ENCODE data around the gene SP7. TPM values are rescaled to one million over a fixed set of nuclear protein-coding genes. Genes with fewer than 3 reads are reported as not detected.
A peak's percentile ranks its signal among the peaks of the same experiment; 100 is the strongest.

The SP7 gene
- total and polyA plus RNA-seq, 2 experiments from 2014 or later, result 0.17 TPM; not detected in 1

DNA sequence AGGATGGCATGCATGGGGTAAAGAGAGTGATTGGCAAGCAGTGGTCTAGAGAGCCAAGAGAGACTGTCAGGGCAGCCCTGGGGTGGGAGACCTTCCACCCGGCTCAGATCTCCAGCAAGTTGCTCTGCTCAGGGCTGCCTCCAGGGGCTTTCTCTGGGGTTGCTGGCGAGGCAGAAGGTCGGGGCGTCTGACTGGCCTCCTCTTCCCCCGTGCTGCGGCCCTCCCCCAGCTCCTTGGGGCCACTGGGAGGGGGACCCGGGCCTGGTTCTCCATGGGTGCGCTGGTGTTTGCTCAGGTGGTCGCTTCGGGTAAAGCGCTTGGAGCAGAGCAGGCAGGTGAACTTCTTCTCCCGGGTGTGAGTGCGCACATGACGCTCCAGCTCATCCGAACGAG lies 8.1 kb downstream of the SP7 start:
- peaks cover 57% of the 10 kb centered on the region for H3K27me3 Mint-ChIP-seq (ENCODE audit: insufficient read depth, low read depth, poor library complexity)

DNA sequence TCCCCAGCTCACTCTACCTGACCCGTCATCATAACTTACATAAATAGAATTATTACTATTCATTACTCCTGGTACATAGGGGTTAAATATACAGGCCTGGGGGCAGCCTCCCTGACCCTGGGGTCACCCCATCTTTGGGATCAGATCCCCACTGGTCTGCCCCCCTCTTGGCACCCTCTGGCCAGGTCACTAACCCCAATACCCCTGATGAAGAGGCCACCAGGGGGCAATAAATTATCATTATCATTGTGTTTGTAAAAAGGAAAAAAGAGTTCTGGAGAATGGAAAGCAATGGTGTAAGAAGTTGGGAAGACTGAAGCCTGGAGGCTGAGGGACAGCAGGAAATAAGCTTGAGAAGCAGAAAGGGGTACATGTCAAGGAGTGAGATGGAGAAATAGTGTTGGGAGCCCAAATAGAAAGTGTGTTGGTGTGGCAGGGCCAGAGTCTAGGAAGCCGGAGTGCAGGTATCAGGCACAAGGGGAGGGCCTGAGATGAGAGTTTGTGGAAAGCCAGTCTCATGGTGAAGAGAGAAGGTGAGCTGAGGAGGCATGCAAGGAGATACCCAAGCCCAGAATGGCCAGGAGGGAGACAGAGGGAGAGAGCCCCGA lies 8.6 kb downstream of the SP7 start:
- Histone ChIP-seq H3K27ac (ENCODE audit: low read depth) (no peak overlapping the region), H2AFZ (0 out of 2 replicates have a peak overlapping the region, but pooled peaks have one; percentile 81), H3K4me3 (no peak overlapping the region), H3K4me2 (peak overlapping the region; percentile 67; the same call in 1 of the 2 replicates), H3K27me3 (ENCODE audit: insufficient read depth) (peaks cover 75% of the 10 kb centered on the region), H3F3A (replicated peaks; ENCODE audit: low read depth) (peaks cover 12% of the 10 kb centered on the region), H3K9me2 (ENCODE audit: insufficient read depth) (no peaks in the 10 kb centered on the region), H3K79me2 (replicated peaks; ENCODE audit: insufficient read depth) (no peaks in the 10 kb centered on the region), H3K36me3 (ENCODE audit: insufficient read depth) (no peaks in the 10 kb centered on the region; the same call in 1 of the 2 replicates), H3K4me1 (ENCODE audit: insufficient read depth) (peaks cover 24% of the 10 kb centered on the region; the same call in 1 of the 2 replicates), H4K20me1 (replicated peaks; ENCODE audit: insufficient read depth) (no peaks in the 10 kb centered on the region)
- Mint-ChIP-seq H3K4me1 (peaks cover 24% of the 10 kb centered on the region), H3K9me3 (no peaks in the 10 kb centered on the region; the same call in 2 of the 3 replicates), H3K36me3 (ENCODE audit: low read depth) (no peaks in the 10 kb centered on the region; the same call in 2 of the 3 replicates), H3K27ac (no peak overlapping the region), H3K27me3 (ENCODE audit: insufficient read depth, low read depth, poor library complexity) (peaks cover 62% of the 10 kb centered on the region), H3K4me3 (peak overlapping the region; percentile 4; the same call in 1 of the 3 replicates)
- no peak for TF ChIP-seq ZNF114 (CRISPR knock-in tag; IDR thresholded peaks at IDR 0.05)
- TF ChIP-seq, protein P1, sequence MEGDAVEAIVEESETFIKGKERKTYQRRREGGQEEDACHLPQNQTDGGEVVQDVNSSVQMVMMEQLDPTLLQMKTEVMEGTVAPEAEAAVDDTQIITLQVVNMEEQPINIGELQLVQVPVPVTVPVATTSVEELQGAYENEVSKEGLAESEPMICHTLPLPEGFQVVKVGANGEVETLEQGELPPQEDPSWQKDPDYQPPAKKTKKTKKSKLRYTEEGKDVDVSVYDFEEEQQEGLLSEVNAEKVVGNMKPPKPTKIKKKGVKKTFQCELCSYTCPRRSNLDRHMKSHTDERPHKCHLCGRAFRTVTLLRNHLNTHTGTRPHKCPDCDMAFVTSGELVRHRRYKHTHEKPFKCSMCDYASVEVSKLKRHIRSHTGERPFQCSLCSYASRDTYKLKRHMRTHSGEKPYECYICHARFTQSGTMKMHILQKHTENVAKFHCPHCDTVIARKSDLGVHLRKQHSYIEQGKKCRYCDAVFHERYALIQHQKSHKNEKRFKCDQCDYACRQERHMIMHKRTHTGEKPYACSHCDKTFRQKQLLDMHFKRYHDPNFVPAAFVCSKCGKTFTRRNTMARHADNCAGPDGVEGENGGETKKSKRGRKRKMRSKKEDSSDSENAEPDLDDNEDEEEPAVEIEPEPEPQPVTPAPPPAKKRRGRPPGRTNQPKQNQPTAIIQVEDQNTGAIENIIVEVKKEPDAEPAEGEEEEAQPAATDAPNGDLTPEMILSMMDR (conservative IDR thresholded peaks at IDR 0.05; ENCODE audit: low read depth in 2 of 2), result peak; percentile 38 to 43; a peak in 3 of 4 replicates
- ATAC-seq (no peak), DNase-seq (ENCODE audit: low spot score) (peak; percentile 47)

More for the DNA sequence above, 8.1 kb downstream of the SP7 start:
- H3K4me2 ChIP-seq, result peak overlapping the region; percentile 67; the same call in 1 of the 2 replicates
- peak; percentile 58 for ATAC-seq
- H3F3A ChIP-seq (replicated peaks; ENCODE audit: low read depth), result peaks cover 12% of the 10 kb centered on the region
- Mint-ChIP-seq H3K4me3 (no peak overlapping the region; the same call in 2 of the 3 replicates), H3K27ac (no peak overlapping the region), H3K4me1 (peaks cover 24% of the 10 kb centered on the region), H3K9me3 (no peaks in the 10 kb centered on the region; the same call in 2 of the 3 replicates), H3K36me3 (ENCODE audit: low read depth) (no peaks in the 10 kb centered on the region; the same call in 2 of the 3 replicates)
- no peak overlapping the region for H3K27ac ChIP-seq (ENCODE audit: low read depth)
- no peaks in the 10 kb centered on the region for H3K79me2 ChIP-seq (replicated peaks; ENCODE audit: insufficient read depth)
- no peaks in the 10 kb centered on the region; the same call in 1 of the 2 replicates for H3K36me3 ChIP-seq (ENCODE audit: insufficient read depth)
- no peak for TF ChIP-seq STAT1 (IDR thresholded peaks at IDR 0.05; ENCODE audit: unreplicated experiment)
- TF ChIP-seq, protein P1 (conservative IDR thresholded peaks at IDR 0.05; ENCODE audit: low read depth in 2 of 2), result 0 out of 4 replicates have a peak, but pooled peaks have one; percentile 15 to 23
- H3K27me3 ChIP-seq (ENCODE audit: insufficient read depth), result peaks cover 70% of the 10 kb centered on the region
- DNase-seq (ENCODE audit: low spot score), result peak; percentile 78
- H3K9me2 ChIP-seq (ENCODE audit: insufficient read depth), result no peaks in the 10 kb centered on the region
- peak overlapping the region; percentile 43; the same call in 1 of the 2 replicates for H3K4me3 ChIP-seq
- peak overlapping the region; percentile 81; the same call in 1 of the 2 replicates for H2AFZ ChIP-seq
- no peaks in the 10 kb centered on the region for H4K20me1 ChIP-seq (replicated peaks; ENCODE audit: insufficient read depth)
- peaks cover 24% of the 10 kb centered on the region; the same call in 1 of the 2 replicates for H3K4me1 ChIP-seq (ENCODE audit: insufficient read depth)
